22Rv1 (cell line): ENCODE results near the gene FLII.

Experiments used
- H3K27ac ChIP-seq: fragments of 450-650 bp; 2 replicates; pipeline ENCODE4 v1.5.1; 2017
- ZFX ChIP-seq: fragments of 450-650 bp; IDR thresholded peaks from 2 replicates; pipeline ENCODE4 v1.6.1; 2017; ENCODE audit warnings: antibody characterized with exemption, borderline replicate concordance
- TF ChIP-seq, protein P1 (sequence below): fragments of 450-650 bp; IDR thresholded peaks from 2 replicates; pipeline ENCODE4 v1.5.1; 2017; ENCODE audit warnings: mild to moderate bottlenecking

The FLII gene

DNA sequence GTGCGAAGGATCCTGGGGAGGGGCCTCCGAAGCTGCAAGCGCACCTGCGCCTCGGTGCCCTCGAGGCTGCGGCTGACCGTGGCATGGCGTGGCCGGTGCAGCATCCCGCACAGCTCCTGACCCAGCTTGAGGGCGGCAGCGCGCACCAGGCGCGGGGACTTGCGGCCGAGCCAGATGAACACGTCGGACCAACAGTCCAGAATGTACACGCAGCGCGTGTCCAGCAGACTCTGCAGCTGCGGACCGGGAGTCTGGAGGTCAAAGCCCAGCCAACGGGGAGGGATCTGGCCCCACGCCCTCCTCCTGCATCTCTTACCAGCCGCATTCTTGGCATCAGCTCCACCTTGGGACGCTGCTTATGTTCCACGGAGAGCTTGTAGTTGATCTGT, 10.9 kb downstream of the FLII start:
- TF ChIP-seq, protein P1, sequence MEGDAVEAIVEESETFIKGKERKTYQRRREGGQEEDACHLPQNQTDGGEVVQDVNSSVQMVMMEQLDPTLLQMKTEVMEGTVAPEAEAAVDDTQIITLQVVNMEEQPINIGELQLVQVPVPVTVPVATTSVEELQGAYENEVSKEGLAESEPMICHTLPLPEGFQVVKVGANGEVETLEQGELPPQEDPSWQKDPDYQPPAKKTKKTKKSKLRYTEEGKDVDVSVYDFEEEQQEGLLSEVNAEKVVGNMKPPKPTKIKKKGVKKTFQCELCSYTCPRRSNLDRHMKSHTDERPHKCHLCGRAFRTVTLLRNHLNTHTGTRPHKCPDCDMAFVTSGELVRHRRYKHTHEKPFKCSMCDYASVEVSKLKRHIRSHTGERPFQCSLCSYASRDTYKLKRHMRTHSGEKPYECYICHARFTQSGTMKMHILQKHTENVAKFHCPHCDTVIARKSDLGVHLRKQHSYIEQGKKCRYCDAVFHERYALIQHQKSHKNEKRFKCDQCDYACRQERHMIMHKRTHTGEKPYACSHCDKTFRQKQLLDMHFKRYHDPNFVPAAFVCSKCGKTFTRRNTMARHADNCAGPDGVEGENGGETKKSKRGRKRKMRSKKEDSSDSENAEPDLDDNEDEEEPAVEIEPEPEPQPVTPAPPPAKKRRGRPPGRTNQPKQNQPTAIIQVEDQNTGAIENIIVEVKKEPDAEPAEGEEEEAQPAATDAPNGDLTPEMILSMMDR = no peak
- peak overlapping the region; percentile 85 for H3K27ac ChIP-seq

DNA sequence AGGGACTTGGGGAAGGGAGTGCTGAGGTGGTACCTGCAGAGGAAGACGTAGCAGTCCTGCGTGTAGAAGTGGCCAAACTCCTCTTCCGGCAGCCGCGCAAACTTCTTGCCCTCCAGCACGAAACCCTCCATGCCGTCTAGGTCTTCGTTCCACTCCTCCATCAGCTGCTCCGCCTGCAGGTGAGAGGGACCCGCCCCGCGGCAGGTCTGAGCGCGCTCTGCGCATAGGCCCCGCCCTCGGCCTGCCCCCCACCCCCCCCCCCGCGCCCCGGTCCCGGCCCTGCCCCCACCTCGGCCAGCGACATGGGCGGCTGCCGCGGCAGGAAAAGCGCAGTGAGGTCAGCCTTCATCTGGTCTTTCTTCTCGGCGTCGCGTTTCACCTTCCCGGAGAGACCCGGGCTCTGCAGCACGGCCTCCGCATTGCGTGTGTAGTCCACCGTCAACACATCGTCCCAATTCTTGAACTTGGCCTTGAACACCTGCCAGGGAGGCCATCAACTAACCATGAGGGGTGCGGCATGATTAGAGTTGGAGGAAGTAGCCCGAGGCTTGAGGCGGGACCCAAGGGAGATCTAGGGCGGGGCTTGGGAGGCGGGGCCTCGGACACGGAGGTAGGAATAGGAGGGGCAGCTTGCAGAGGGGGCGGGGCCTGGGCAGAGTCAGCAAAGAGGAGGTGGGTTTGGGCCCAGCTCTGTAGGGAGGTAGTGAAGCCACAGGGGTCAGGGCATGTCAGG, 11.5 kb downstream of the FLII start:
- TF ChIP-seq ZFX = no peak
- TF ChIP-seq, protein P1 = no peak
- peak overlapping the region; percentile 85 for H3K27ac ChIP-seq

DNA sequence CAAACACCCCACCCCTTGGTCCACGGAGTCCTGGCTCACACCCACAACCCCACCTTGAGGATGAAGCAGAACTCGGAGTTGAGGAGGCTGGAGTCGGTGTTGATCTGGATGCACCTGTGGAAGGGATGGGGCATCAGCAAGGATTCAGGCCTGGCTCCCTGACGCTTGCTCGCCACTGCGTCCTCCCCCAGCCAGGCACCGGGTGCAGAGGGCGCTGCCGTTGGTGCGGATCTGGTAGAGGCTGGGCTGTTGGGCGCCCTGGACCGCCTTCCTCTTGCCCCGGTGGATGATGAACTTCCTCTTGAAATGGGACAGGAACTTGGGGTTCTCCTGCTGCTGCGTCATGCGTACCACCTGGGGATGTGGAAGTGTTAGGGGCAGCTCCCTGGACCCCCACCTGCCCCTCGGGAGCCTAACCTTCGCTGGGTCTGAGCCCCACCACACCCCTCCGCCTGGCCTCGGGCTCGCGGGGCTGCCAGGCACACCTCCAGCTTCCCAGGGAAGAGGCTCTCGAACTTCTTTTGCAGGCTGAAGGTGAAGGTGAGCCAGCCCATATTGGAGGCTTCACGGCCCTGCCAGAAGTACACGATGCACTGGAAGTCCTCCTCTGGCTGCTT, 12.3 kb downstream of the FLII start:
- peak overlapping the region; percentile 85 for H3K27ac ChIP-seq
- TF ChIP-seq, protein P1 = no peak
- no peak for TF ChIP-seq ZFX

DNA sequence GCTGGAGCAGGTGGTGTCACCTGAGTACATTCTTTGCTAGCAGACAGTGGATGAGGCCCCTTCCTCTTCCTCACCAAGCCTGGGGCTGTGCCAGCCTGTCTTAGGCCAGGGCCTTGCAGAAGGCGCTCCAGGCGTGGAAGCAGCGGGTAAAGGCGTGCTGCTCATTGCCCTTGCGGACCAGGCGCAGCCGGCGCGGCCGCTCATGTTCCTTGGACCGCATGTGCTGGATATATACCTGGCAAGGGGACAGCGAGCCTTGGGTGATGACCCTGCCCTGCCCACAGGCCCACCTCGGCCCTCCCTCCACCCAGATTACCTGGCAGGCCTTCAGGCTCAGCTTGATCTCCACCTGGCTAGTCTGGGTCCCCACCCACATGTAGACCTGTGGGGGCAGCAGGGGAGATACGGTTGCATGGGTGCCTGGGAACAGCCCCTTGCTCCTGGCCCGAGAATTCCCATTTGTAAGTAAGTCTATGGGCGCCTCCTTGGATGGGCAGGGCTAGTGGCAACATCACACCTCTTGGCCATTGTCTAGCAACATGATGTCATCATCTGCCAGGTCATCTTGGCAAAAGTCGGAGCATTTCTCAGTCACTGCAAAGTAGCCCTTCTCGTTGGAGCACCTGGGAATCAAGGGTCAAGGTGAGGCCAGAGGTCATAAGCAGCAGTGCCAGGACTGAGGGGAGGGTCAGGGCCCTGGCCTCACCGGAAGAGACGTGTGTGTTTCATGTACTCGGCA, 13.3 kb downstream of the FLII start:
- TF ChIP-seq, protein P1 = no peak
- peak overlapping the region; percentile 85; the same call in 1 of the 2 replicates for H3K27ac ChIP-seq

DNA sequence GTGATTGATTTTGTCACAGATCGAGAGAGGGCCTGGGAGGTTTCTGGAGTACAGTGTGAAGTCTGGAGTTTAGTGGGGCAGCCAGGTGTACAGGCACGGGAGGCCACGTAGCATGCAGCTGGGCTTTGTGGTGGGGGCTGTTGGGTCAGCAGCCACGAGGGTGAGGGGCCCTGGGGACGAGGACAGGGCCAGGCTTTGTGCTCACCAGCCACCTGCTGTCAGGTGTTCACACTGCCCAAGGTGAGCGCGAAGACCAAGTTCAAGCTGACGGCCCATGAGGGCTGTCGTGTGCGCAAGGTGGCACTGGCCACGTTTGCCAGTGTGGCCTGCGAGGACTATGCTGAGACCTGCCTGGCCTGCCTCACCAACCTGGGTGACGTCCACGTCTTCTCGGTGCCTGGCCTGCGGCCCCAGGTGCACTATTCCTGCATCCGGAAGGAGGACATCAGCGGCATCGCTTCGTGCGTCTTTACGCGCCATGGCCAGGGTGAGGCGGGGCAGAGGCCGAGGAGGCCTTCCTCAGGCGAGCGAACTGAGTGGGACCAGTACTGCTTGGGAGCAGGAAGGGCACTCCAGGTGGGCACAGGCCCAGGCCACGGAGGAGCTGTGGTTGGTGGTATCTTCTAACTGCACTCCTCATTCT, 17.2 kb downstream of the FLII start:
- no peak overlapping the region for H3K27ac ChIP-seq
- TF ChIP-seq, protein P1 = no peak
- TF ChIP-seq ZFX = no peak

DNA sequence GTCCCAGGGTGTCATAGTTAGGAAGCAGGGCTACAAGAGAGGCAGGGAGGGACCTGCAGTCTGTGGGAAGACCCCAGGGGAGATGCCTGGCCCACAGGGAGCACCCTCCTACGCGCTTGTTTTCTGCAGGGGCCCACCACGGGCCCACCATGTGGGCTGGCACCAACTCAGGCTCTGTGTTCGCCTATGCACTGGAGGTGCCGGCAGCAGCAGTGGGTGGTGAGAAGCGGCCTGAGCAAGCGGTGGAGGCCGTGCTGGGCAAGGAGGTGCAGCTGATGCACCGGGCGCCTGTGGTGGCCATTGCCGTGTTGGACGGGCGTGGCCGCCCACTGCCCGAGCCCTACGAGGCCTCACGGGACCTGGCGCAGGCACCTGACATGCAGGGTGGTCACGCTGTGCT, 18.1 kb downstream of the FLII start:
- no peak overlapping the region for H3K27ac ChIP-seq
- TF ChIP-seq ZFX = no peak
- TF ChIP-seq, protein P1 = no peak
